SU-DHL-6 (cell line): ENCODE measurements around the gene CHFR.

ENCODE experiments used
- CTCF ChIP-seq: fragments of 200-600 bp; sonication (generic); IDR thresholded peaks from one replicate; pipeline ENCODE4 v1.5.1; 2017; ENCODE audit warnings: antibody characterized with exemption, mild to moderate bottlenecking, low read length, moderate library complexity; ENCODE audit not compliant: insufficient read depth, poor library complexity, severe bottlenecking
- EZH2phosphoT487 ChIP-seq: fragments of 200-600 bp; sonication (generic), shearing (Covaris generic); conservative IDR thresholded peaks from 2 replicates; pipeline ENCODE4 v1.6.1; 2018; ENCODE audit warnings: mild to moderate bottlenecking, antibody characterized with exemption, low read length, moderate library complexity, mixed read lengths

GRCh38 chr12:132827763-132828703, 59.4 kb downstream of the CHFR start:
- TF ChIP-seq CTCF, result no peak
- TF ChIP-seq EZH2phosphoT487, result no peak
